NCI-H2227 (cell line): ENCODE data around the gene TRRAP.

Experiments used
- DNase-seq: peaks from one replicate; lab custom pipeline; 2025; ENCODE audit not compliant: unreplicated experiment; lab: John Stamatoyannopoulos, UW

The TRRAP gene

DNA sequence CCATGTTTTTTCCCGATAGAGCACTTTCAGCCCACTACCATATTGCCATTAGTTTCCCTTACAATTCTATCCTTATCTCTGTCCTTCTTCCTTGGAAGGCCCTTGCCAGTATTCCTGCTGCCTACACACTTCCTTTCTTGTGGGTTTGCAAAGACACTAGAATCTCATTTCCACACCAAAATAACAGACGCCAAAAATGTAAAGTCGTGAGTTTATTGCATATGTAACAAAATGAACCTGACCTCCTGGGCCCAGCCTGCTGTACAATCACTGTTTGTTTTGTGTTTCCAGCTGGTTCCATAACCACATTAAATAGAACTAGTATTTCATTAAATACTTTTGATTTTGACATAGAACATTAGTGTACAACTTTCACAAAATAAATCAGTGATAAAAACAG lies 148.9 kb downstream of the TRRAP start:
- DNase-seq: no peak

GRCh38 chr7:99027841-99028240 lies 149.5 kb downstream of the TRRAP start:
- no peak for DNase-seq

DNA sequence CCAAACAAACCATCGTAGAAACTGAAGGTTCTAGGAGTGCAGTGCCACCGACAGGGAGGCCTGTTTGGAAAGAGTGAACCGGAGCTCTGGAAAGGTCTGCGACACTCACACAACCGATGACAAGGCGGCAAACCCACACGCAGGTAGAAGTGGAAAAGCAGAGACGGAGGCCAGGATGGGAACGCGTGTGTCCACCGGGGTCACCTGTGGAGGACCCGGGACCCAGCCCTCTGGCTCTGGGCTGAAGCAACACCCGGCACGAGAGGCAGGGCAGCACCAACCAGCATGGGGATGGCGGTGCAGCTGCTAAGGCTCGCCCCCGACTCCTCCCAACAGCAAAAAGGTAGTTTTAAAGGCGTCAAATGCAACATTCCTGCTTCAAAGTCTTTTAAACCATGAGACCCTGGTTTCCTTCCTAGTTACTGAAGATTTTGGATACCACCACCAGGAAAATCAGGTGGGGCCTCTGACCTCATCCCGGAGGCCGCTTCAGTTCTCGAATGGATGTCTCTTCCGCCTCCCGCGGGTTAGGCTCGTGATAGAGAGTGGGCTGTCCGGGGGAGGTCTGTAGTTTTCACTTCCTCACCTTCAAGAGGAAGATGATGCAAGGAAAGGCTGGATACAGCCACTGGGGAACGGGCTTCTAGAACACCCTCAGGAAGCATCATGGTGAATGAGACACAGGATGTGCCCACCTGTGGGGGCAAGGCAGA lies 150.1 kb downstream of the TRRAP start:
- no peak for DNase-seq

DNA sequence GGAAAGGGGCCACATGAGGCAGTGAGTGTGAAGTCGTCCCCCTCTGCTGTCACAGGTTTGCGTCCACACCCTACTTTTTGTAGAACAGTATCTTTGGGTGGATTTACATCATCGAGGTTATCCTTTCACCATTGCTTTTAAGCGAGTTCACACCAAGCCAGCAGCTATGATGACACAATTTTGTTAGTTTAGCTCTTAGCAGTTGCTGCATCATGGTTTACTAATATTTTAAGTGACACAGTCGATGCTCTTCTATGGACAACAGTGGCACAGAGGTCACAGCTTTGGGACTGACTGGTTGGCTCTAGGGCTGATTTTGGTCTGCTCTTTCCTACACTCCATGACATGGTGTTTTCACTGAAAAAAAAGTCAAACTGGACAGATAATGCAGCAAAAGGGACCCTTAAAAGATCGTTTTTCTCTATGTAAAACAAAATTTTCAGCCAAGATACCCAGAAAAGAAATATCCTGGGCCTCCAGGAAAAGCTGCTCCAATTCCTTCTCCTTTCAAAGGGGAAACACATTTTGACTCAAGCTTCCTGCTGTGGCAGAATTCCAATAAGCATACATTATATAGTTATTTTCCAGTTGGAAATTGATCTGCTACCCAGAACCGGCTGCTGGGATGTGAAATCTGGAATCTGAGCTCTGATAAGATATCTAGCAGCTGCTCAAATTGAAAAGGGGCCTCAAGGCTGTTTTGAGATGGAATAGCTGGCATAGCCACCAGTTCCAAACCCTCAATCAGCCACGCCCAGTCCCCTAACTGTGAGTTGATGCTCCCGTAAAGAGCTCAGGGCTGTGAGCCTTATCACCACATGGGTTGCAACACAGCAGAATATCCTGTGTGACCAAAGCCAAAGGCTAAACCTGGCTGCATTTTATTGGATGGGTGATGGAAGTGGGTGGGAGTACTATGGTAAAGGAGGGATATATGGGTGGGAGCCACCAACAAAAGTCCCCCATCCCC lies 151.4 kb downstream of the TRRAP start:
- DNase-seq: no peak

DNA sequence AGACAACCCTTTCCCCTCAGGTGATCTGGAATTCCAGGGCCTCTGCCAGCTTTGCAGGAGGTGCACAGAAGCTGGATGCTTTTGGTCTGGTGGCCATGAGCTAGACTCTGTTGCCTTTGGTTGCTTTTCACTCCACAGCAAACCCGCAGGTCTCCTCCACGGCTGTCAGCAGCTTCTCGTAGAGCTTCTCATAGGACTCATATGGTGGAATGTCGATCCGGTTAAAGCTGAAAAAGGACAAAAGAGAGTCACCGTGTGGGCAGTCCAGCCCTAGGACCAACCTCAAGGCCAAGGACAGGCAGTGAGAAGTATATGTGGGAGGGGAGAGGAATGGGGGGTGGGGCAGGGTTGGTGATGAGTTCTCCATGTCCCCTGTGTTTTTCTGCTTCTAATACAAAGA lies 152.1 kb downstream of the TRRAP start:
- no peak for DNase-seq

- DNase-seq: no peak
Measured at GRCh38 chr7:99030951-99031350, 152.6 kb downstream of the TRRAP start.

GRCh38 chr7:99031496-99031895 lies 153.2 kb downstream of the TRRAP start:
- DNase-seq: no peak

DNA sequence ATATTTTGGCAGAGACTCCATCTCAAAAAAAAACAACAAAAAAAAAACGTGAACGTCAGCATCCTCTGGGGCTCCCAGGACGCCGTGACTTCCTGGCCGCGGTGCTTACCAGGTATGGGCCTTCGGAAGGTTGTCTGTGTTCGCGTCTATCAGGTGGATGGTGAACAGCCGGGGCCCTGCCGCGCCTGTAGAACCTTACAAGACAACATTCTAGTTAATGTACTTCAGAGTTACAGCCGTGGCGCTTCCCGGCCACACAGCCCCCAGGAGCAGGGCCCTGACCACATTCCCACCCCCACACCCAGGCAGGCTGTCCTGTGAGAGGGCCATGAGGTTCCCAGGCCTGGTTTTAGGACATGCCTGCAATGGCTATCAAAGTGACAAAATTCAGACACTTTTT lies 154.6 kb downstream of the TRRAP start:
- DNase-seq: no peak

- DNase-seq: no peak
Measured at GRCh38 chr7:99033765-99034164, 155.4 kb downstream of the TRRAP start.

DNA sequence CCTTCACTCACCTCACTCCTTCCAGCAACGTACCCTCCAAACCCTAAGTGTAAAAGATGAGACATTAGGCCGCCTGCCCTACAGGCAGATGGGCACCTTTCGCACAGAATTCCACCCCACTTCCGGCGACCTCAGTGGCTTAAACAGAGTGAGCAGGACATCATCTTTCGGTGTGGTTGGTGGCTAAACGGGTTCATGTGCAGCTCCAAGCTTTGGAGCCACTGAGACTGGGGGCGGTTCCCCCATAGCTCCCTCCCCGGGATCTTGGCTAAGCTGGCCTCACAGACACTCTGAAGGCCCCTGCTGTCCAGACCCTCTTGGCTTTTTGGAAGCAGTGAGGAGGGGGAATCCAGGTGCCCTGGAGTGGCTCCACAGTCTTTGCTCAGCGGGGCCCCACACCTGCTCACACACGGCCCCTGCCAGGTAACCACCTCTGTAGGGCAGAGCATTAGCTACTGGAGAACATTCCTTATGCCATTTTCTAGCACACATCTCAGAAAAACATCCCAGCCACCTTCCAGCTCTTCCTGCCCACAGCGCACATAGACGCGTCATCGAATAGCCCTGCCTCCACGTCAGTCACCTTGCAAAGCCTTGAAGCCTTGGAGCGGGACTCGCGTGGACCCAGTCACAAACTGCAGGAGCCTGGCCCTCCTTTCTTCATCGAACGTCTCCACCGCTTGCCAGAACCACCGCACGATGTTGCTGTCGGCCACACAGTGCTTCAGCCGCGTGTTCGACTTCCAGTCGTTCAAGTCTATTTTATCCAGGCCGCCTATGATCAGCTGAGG lies 156.8 kb downstream of the TRRAP start:
- DNase-seq: no peak

DNA sequence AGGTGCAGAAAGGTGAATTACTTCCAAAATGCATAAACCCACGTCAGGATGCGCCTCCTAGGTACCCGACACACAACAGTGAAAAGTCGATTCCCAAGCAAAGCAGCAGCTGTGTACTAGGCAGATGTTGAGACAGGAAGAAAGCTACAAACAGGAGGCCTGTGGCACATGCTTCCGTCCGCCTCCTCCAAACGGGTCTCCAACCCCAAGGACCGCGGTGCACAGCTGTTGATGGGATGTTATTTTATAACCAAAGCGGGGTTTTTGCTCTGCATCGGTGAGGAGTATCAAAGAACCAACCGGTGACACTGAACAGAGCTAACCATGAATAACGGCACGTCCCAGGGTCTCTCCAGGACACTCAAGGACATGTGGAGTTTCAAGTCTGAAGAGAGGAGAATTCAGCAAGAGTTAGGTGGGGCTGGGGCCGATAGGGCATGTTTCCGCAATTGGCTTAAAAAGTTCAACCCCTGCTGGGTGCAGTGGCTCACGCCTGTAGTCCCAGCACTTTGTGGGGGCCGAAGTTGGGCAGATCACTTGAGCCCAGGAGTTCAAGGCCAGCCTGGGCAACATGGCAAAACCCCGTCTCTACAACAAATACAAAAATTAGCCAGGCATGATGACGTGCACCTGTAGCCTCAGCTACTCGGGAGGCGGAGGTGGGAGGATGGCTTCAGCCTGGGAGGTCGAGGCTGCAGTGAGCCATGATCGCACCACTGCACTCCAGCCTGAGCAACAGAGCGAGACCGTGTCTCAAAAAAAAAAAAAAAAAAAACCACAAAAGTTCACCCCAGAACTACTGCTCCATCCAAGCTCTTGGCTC lies 157.6 kb downstream of the TRRAP start:
- no peak for DNase-seq

DNA sequence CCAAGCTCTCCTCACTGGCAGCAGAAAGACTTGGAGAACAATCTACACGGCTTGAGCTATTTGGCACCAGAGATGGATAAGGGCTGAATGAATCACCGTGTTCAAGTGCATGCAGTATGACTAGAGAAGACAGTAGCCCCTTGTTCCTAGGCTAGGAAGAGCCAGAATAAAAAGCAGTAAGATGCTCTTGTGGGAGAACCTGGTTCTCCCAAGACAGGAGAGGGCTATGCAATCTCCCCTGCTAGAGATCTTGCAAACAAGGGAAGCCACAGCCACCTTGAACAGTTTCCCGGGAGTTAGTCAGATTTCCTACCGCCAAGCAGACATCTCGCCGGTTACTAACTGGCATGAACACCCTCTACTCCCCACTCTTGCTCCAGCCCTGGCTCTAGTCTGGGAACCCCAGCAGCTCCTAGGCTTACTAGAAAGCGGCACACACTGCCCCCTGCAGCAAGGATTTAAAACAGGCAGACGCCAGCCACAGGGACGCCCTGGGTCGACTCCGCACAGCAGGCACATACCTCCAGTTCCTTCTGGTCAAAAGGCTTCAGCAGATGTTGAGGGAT lies 158.3 kb downstream of the TRRAP start:
- DNase-seq: peak; percentile 30

GRCh38 chr7:99037327-99037940 lies 159.1 kb downstream of the TRRAP start:
- no peak for DNase-seq

DNA sequence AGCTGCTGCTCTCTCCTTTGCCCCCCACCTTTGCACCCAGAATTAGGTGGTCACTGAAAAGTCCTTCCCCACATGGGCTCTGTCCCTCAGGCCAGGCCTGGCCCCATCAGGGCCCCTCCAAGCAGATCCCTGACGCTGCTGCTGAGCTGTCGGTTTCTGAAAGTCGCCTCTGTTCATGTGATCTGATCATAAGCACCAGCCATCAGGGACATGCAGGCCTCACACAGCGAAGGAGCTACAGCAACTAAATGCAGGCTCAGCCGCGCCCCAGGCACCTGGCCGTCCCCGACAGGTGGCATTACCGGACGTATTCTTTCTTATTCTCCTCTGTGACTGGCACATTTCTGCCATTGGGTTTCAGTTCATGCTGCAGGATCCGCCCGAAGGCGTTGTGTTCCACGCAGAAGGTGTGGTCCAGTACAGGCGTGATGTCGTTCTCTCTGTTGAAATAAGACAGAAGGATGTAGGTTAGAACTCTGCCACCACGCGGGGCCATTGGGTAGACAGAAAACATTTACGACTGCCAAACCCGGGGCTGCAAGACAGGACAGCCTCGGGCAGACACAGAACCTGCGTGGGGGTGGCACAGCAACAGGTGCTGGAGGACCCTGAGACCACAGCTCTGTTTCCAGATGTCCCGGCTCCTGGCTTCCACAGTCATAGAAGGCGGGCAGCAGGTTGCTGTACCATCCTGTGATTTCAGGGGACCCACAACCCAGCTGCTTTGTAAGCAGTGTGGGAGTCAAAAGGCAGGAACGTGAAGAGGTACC lies 159.9 kb downstream of the TRRAP start:
- DNase-seq: no peak

DNA sequence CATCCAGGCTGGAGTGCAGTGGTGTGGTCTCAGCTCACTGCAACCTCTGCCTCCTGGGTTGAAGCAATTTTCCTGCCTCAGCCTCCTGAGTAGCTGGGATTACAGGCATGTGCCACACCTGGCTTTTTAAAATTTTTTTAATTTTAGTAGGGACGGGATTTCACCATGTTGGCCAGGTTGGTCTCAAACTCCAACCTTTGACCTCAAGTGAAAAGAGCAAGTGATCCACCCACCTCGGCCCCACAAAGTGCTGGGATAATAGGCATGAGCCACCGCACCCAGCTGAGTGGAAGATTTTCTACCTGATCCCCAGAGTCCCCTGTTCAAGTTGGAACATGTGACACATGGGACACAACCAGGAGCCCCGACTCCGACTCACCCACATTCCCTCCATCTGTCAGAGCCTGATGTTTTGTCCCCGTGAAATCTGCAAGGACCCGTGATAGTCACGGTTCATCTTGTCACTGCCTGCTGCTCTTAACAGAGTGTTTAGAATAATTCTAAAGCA lies 161.1 kb downstream of the TRRAP start:
- DNase-seq: no peak

- peak; percentile 91 for DNase-seq
Measured at GRCh38 chr7:99040104-99040958, 162.0 kb downstream of the TRRAP start.

GRCh38 chr7:99041526-99041925 lies 163.2 kb downstream of the TRRAP start:
- DNase-seq: no peak

DNA sequence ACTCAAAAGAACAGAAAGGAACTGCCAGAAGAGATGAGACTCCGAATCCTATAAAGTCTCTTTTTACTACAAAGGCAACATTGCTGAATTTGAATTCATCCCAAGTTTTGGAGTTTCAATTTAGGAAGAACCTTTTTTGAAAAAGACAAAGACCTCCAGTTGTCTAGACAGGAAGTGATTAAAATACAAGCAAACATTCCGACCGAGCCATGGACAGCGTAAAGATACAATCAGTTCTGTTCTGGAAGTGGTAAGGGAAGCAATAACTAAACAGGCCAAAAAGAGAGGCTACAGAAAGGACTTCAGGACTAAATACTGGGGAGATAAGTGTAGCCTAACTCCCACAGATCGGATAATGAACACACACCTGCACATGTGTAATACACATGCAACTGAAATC lies 164.6 kb downstream of the TRRAP start:
- no peak for DNase-seq
